Epithelial cell of umbilical artery (primary cell): Measurements from ENCODE around the gene PIPOX. TPM values are rescaled to one million over a fixed set of nuclear protein-coding genes. Genes with fewer than 3 reads are reported as not detected.

Experiments
- total RNA-seq: library from RNA; depleted of rRNA; stranded (reverse); fragments of >200 nt; gene quantifications from 2 replicates; pipeline ENCODE4 v1.2.3, GENCODE V29; 2014

Gene PIPOX
- 2.6 and 3.5 TPM in 2 replicates for total RNA-seq

DNA sequence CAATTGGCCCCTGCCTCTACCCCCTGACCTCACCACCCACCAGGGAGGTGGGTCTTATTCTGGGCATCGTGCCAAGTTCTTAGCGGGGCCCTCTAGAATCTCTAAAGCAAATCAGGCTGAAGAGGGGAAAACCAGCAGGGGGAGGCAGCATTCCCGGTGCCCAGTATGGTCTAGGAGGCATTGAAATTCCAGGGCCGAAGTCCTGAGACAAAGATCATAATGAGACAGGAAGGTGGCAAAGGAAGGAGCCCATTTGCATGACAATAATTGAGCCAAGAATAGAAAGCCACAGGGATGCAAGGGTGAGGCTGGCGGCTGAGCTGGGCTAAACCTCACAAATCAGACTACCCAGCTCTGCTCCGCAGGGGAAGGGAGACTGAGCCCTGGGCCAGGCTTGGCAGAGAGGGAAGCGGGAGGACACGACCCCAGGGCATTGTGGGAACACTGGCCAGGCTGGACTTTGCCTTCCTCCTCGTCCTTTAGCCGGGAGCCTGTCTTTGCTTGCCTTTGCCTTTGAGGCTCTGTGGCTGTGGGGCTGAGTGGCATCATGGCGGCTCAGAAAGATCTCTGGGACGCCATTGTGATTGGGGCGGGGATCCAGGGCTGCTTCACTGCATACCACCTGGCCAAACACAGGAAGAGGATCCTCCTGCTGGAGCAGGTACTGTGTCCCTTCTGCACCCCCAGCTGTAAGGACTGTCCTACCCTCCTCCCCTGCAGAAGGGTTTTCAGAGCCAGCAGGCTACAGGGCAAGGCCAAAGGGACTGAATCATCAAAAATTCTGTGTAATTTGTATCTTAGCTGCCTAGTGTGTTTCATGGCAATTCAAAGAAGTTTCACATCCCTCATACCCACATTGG is at the start of gene PIPOX:
PIPOX (plus strand) TSS at position 463 of the 860 bp plus-strand sequence; CDS start at position 548, 85 bp downstream.

GRCh38 chr17:29005936-29006511 is 36.9 kb upstream of the PIPOX start, which contains the start of gene SEZ6:
SEZ6 (minus strand) TSS chr17:29006033; CDS start chr17:29005869, 164 bp downstream.

Other genes starting within 250 kb of the PIPOX start
- gene FAM222B, start 200.4 kb upstream of the PIPOX start, total RNA-seq: 2.7 and 4.2 TPM in 2 replicates
- 37.4 and 48.2 TPM in 2 replicates for gene ERAL1, start 188.1 kb upstream of the PIPOX start, total RNA-seq
- 62.7 and 82.4 TPM in 2 replicates for gene FLOT2, start 145.4 kb upstream of the PIPOX start, total RNA-seq
- 6.5 and 14.0 TPM in 2 replicates for gene DHRS13, start 140.1 kb upstream of the PIPOX start, total RNA-seq
- gene PHF12, start 91.6 kb upstream of the PIPOX start, total RNA-seq: 7.1 and 9.0 TPM in 2 replicates
- not detected in 2 replicates for gene SEZ6, start 37.1 kb upstream of the PIPOX start, total RNA-seq
- gene MYO18A, start 137.3 kb downstream of the PIPOX start, total RNA-seq: 8.1 and 21.1 TPM in 2 replicates
- not detected in 2 replicates for gene CRYBA1, start 203.7 kb downstream of the PIPOX start, total RNA-seq